BJ (cell line): Measurements from ENCODE around the gene PRR23E. TPM values are rescaled to one million over a fixed set of nuclear protein-coding genes. Genes with fewer than 3 reads are reported as not detected.

ENCODE experiments used
- CTCF ChIA-PET: fragments of 350-600 bp; formaldehyde crosslinking; extraction: SDS; loops from one replicate; lab custom pipeline; 2021; ENCODE audit warnings: antibody characterized with exemption, inconsistent platforms; lab: Yijun Ruan, JAX
- POLR2A ChIA-PET: fragments of 300-600 bp; sonication (Branson Sonifier 250); formaldehyde crosslinking; extraction: SDS; loops from one replicate; lab custom pipeline; 2021; ENCODE audit warnings: antibody characterized with exemption; lab: Charles Lee
- DNase-seq: peaks from one replicate; pipeline ENCODE4 v3.0.0-alpha.2; 2011; ENCODE audit warnings: low read depth
- H3K27me3 ChIP-seq: 2 replicates; pipeline ENCODE4 v1.6.0; 2011; ENCODE audit warnings: low read length; ENCODE audit not compliant: control insufficient read depth, insufficient read depth
- H3K36me3 ChIP-seq: 2 replicates; pipeline ENCODE4 v1.5.1; 2011; ENCODE audit warnings: low read length; ENCODE audit not compliant: control insufficient read depth, insufficient read depth
- H3K4me3 ChIP-seq: 2 replicates; pipeline ENCODE4 v1.5.1; 2011; ENCODE audit warnings: low read depth, mild to moderate bottlenecking, control low read depth, low read length
- polyA plus RNA-seq: library from polyadenylated mRNA; depleted of rRNA; stranded (reverse); fragments of >200 nt; gene quantifications from 2 replicates; pipeline ENCODE4 v1.2.3, GENCODE V29; 2011
- TF ChIP-seq, protein P1 (sequence below): IDR thresholded peaks from 2 replicates; pipeline ENCODE4 v1.5.1; 2011; ENCODE audit warnings: low read depth, mild to moderate bottlenecking, control low read depth, inconsistent platforms, low read length, moderate library complexity; ENCODE audit not compliant: insufficient read depth

Gene PRR23E
- polyA plus RNA-seq, 1 experiment: not detected

DNA sequence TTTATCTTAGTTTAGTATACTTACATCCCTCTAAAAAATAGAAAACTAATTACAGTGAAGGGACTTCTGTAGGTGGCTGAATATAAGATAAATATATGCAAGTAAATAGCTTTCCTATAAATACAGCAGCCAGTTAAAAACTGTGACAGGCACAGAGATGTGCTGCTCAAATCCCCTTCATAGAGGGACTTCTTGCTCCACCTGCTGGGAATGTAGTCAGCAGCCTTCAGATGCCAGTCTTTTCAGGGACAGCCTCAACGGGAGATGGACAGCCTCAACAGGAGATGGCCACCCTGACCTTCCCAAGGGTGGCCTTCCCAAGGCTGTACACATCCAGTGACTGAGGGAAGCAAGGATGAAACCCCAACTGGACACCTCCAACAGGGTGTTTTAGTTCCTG lies 15.7 kb upstream of the PRR23E start:
- no peak for DNase-seq
- Histone ChIP-seq H3K27me3 (peaks cover 10% of the 10 kb centered on the region), H3K36me3 (no peaks in the 10 kb centered on the region), H3K4me3 (no peak overlapping the region)
- CTCF ChIA-PET: no interaction called here
- TF ChIP-seq, protein P1, sequence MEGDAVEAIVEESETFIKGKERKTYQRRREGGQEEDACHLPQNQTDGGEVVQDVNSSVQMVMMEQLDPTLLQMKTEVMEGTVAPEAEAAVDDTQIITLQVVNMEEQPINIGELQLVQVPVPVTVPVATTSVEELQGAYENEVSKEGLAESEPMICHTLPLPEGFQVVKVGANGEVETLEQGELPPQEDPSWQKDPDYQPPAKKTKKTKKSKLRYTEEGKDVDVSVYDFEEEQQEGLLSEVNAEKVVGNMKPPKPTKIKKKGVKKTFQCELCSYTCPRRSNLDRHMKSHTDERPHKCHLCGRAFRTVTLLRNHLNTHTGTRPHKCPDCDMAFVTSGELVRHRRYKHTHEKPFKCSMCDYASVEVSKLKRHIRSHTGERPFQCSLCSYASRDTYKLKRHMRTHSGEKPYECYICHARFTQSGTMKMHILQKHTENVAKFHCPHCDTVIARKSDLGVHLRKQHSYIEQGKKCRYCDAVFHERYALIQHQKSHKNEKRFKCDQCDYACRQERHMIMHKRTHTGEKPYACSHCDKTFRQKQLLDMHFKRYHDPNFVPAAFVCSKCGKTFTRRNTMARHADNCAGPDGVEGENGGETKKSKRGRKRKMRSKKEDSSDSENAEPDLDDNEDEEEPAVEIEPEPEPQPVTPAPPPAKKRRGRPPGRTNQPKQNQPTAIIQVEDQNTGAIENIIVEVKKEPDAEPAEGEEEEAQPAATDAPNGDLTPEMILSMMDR: no peak
- POLR2A ChIA-PET: no interaction called here

DNA sequence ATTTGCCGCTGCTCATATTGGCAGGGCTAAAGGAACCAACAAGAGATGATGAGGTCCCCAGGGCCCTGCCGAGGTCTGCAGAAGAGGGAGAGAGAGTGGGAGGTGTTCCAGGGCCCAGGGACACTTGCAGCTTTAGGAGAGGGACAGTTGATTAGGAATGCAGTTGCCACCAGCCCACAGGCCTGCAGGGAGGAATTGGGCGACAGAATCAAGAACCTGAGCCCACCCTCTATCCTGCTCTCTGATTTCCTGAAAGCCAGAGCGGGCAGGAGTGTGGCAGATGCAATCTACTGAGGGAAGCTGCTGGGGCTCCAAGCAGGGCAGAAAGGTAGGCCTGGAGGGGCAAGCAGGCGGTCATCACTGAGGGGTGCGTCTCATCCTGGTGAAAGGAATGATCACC lies 12.1 kb upstream of the PRR23E start:
- TF ChIP-seq, protein P1: no peak
- H3K4me3 ChIP-seq: no peak overlapping the region
- POLR2A ChIA-PET: no interaction called here

DNA sequence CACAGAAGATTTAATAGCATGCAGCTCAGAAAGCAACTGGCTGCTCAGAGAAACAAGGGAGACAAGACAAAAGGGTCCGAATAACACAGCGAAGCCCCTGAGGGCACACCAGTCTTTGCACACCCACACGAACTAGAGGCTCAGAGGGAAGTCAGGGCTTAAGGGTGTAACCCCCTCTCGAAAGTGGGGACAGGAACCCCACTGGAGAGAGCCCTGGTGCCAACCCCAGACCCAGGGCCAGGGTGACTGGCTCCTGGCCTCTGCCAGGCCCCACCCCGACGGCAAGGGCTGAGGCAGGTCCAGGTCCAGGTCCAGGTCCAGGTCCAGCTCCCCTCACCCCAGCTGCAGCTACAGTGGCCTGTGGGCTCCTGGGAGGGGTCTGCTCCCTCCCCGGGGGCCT lies 10.5 kb upstream of the PRR23E start:
- no peak overlapping the region for H3K4me3 ChIP-seq
- ChIA-PET CTCF (no interaction called here), POLR2A (no interaction called here)
- H3K27me3 ChIP-seq: no peaks in the 10 kb centered on the region
- no peak for DNase-seq
- TF ChIP-seq, protein P1: no peak
- H3K36me3 ChIP-seq: no peaks in the 10 kb centered on the region

More for the DNA sequence above, 12.1 kb upstream of the PRR23E start:
- CTCF ChIA-PET: interaction anchor here (1.1 kb wide), 1 partner anchor 199 kb away, joined by 3 read pairs; no protein-coding TSS in a partner anchor
- H3K27me3 ChIP-seq: no peaks in the 10 kb centered on the region
- no peaks in the 10 kb centered on the region for H3K36me3 ChIP-seq
- DNase-seq: no peak

DNA sequence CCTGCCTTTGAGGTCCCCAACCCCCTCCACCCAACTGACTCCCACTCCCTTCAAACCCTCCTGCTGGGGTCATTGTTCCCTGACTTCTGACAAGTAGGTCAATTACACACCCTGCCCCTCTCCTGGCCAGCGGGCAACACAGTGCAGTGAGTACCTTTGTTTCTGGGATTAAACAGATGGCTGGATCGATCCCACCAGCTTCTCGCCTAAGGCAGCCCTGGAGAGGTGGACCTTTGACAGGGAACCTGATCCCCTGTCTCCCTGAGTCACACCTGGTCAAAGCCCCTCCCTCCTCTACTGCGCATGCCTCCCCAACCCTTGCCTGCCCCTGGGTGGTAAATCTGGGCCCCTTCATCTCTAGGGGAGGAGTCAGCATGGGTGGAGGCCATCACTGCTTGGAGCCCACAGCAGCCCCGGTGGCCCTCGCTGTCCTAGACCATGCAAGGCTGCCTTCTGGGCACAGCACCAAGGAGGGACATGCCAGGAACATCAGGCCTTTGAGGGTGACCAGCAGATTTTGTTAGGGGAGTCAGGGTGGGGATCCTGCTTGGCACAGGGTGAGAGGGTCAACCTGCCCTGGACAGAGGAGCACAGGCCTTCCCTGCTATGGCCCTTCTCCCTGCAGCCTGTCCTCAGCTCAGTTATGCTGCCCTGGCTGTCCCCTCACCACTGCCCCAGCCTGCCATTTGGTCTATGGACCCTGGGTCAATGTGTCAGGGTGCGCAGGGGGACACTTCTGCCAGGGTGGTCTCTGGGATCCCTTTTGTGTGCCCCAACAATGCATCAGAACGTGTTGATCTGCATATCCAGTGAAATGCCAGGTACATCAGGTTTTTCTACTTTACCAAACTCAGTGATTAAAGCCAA lies 9.8 kb upstream of the PRR23E start:
- DNase-seq: no peak
- ChIA-PET CTCF (no interaction called here), POLR2A (no interaction called here)
- Histone ChIP-seq H3K4me3 (no peak overlapping the region), H3K27me3 (no peaks in the 10 kb centered on the region), H3K36me3 (no peaks in the 10 kb centered on the region)
- TF ChIP-seq, protein P1: no peak

DNA sequence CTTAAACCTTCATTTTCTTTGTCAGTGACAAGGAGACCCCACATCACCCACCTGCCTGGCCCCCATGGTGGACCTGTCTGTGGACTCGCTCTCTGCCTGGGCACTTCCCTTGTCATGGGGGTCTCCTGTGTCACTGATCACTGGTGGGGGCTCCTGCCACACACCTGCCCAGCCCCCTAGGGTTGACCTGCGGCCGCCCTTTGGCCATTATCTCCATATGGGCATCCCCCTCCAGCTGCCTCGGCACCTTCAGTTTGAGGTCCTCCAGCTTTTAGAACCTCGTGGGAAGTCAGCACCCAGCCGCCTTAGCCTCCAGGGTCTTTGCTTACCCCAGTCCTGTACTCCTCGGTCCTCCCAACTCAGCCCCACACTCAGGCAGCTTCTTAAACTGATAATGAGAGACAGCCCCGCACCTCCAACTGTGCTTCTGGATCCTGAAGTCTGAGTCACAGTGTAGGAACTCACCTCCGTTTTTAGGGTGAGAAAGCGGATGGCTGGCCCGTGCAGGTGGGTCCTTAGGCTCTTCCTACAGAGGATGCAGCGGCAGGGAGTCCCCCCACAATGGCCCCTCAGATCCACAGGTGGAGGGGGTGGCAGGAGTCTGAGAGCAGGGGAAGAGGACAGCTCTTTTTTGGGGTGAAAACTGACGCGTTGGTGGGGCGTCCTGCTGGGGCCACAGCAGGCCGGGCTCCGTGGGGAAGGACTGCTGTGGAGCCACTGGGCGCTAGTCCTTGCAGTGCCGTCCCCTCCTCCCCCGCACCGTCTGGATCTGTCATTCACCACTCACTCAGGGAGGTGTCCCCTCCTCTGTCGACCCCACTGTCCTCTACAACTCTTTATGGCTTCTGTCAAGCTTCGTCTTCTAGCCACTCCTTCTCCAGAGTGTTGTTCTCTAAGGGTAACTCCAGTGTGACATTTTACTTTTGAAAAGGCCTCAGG lies 8.7 kb upstream of the PRR23E start:
- ChIA-PET POLR2A (no interaction called here), CTCF (no interaction called here)
- Histone ChIP-seq H3K4me3 (no peak overlapping the region), H3K36me3 (no peaks in the 10 kb centered on the region), H3K27me3 (no peaks in the 10 kb centered on the region)
- DNase-seq: no peak
- TF ChIP-seq, protein P1: no peak
